Endothelial cell of umbilical vein (primary cell): ENCODE data around the gene CBLB. TPM values are rescaled to one million over a fixed set of nuclear protein-coding genes. Genes with fewer than 3 reads are reported as not detected.

ENCODE experiments used
- BruUV-seq: library from RNA; stranded (reverse); fragments of 400-500 nt; replicated peaks from 2 replicates; lab custom pipeline; 2021; lab: Mats Ljungman, UMichigan
- CTCF ChIA-PET: fragments of 300-600, 350-600 bp; sonication (Branson Sonifier 250); formaldehyde crosslinking; loops from one replicate; lab custom pipeline; 2021; ENCODE audit warnings: antibody characterized with exemption, inconsistent platforms; lab: Charles Lee
- POLR2A ChIA-PET: fragments of 300-600, 350-600 bp; sonication (Branson Sonifier 250); formaldehyde crosslinking; loops from one replicate; lab custom pipeline; 2021; ENCODE audit warnings: antibody characterized with exemption, inconsistent platforms; lab: Charles Lee
- DNase-seq: peaks from one replicate; pipeline ENCODE4 v3.0.0-alpha.2; 2011; ENCODE audit warnings: low read depth, low spot score
- FAIRE-seq: peaks from 2 replicates; lab custom pipeline; 2011; peaks lifted over from hg19 to GRCh38; lab: Jason Lieb, UNC
- H2AFZ ChIP-seq: 2 replicates; pipeline ENCODE4 v1.6.0; 2012; ENCODE audit warnings: low read depth, low read length, control low read depth, inconsistent platforms
- H3K27ac ChIP-seq: 2 replicates; pipeline ENCODE4 v1.5.1; 2011; ENCODE audit warnings: low read depth, mild to moderate bottlenecking, control low read depth, low read length, moderate library complexity; ENCODE audit not compliant: insufficient read depth
- H3K27me3 ChIP-seq, 2 experiments: 2 replicates each; pipeline versions ENCODE4 v1.6.0 to v1.6.1; 2011; ENCODE audit warnings: low read length in 2 of 2, mixed read lengths in 1 of 2; ENCODE audit not compliant: control insufficient read depth in 2 of 2, insufficient read depth in 2 of 2
- H3K36me3 ChIP-seq, 2 experiments: 2 replicates in 1 of 2; 3 replicates in 1 of 2; pipeline ENCODE4 v1.5.1; 2011; ENCODE audit warnings: low read length in 2 of 2, mild to moderate bottlenecking in 1 of 2, moderate library complexity in 1 of 2; ENCODE audit not compliant: control insufficient read depth in 2 of 2, insufficient read depth in 2 of 2; ENCODE audit errors: extremely low read depth in 1 of 2
- H3K4me1 ChIP-seq: 3 replicates; pipeline ENCODE4 v1.5.1; 2011; ENCODE audit warnings: mild to moderate bottlenecking, low read length; ENCODE audit not compliant: control insufficient read depth, insufficient read depth; ENCODE audit errors: extremely low read depth
- H3K4me2 ChIP-seq: 2 replicates; pipeline ENCODE4 v1.6.1; 2011; ENCODE audit warnings: low read length, control low read depth, mixed read lengths; ENCODE audit not compliant: insufficient read depth
- H3K4me3 ChIP-seq, 3 experiments: fragments of 200-600 bp in 1 of 3; sonication (generic), shearing (Covaris generic) in 1 of 3; replicated peaks in 1 of 3; 2 replicates each; pipeline ENCODE4 v1.5.1; 2011 to 2016; ENCODE audit warnings: control low read depth in 3 of 3, low read length in 3 of 3, mild to moderate bottlenecking in 2 of 3, inconsistent platforms in 1 of 3, low read depth in 1 of 3, moderate library complexity in 1 of 3; ENCODE audit not compliant: insufficient read depth in 1 of 3
- H3K79me2 ChIP-seq: 2 replicates; pipeline ENCODE4 v1.6.0; 2012; ENCODE audit warnings: low read length, inconsistent platforms; ENCODE audit not compliant: control insufficient read depth, insufficient read depth
- H3K9ac ChIP-seq: replicated peaks from 2 replicates; pipeline ENCODE3; 2011; ENCODE audit warnings: low read length, control low read depth; ENCODE audit not compliant: insufficient read depth; ENCODE audit errors: extremely low read depth
- H3K9me1 ChIP-seq: replicated peaks from 3 replicates; pipeline ENCODE4 v1.6.0; 2011; ENCODE audit warnings: mild to moderate bottlenecking, low read length; ENCODE audit not compliant: control insufficient read depth, insufficient read depth; ENCODE audit errors: extremely low read depth
- H3K9me3 ChIP-seq: replicated peaks from 2 replicates; pipeline ENCODE4 v1.5.1; 2012; ENCODE audit warnings: low read length, inconsistent platforms; ENCODE audit not compliant: control insufficient read depth, insufficient read depth
- H4K20me1 ChIP-seq: replicated peaks from 2 replicates; pipeline ENCODE3; 2011; ENCODE audit warnings: mild to moderate bottlenecking, low read length; ENCODE audit not compliant: control insufficient read depth, insufficient read depth; ENCODE audit errors: extremely low read depth
- EZH2 ChIP-seq: IDR thresholded peaks from 2 replicates; pipeline ENCODE4 v1.6.1; 2012; ENCODE audit warnings: borderline replicate concordance, low read depth, mild to moderate bottlenecking, moderate library complexity, low read length, inconsistent platforms; ENCODE audit not compliant: severe bottlenecking
- FOS ChIP-seq: IDR thresholded peaks from 2 replicates; pipeline ENCODE4 v1.6.1; 2011; ENCODE audit warnings: mild to moderate bottlenecking, low read length, moderate library complexity, borderline replicate concordance; ENCODE audit not compliant: insufficient read depth
- GATA2 ChIP-seq: IDR thresholded peaks from 2 replicates; pipeline ENCODE4 v1.7.0; 2011; ENCODE audit warnings: low read depth, mild to moderate bottlenecking, moderate library complexity, mixed read lengths, low read length; ENCODE audit not compliant: insufficient read length, insufficient read depth
- JUN ChIP-seq: IDR thresholded peaks from 2 replicates; pipeline ENCODE4 v1.6.1; 2011; ENCODE audit warnings: borderline replicate concordance, low read depth; ENCODE audit not compliant: insufficient read length, insufficient read depth
- MYC ChIP-seq: IDR thresholded peaks from one replicate; pipeline ENCODE4 v1.6.1; 2011; ENCODE audit warnings: mild to moderate bottlenecking, low read depth, low read length
- POLR2A ChIP-seq: IDR thresholded peaks from 2 replicates; pipeline ENCODE4 v1.6.1; 2012; ENCODE audit warnings: low read depth, mild to moderate bottlenecking, control low read depth, low read length
- POLR2AphosphoS5 ChIP-seq: IDR thresholded peaks from 2 replicates; pipeline ENCODE4 v1.6.1; 2012; ENCODE audit warnings: low read depth, mild to moderate bottlenecking, control low read depth, low read length, moderate library complexity; ENCODE audit not compliant: insufficient read depth
- dilution Hi-C: fragments of 300-500 bp; cut with MboI; formaldehyde crosslinking; loops from one replicate; pipeline ENCODE4 v1.15.0; 2019; ENCODE audit warnings: low sequenced_read_pairs; ENCODE audit not compliant: extremely low pct_ligation_motif_present
- intact Hi-C: fragments of 100-400 bp; cut with micrococcal nuclease; formaldehyde crosslinking; loops from one replicate; pipeline ENCODE4 v1.10.0; 2022
- polyA plus RNA-seq, 4 experiments: library from polyadenylated mRNA; depleted of rRNA in 3 of 4; stranded (reverse) in 3 of 4; unstranded in 1 of 4; fragments of >200 nt; gene quantifications; 2 replicates each; pipeline versions ENCODE4 v1.2.1 to v1.2.3, GENCODE V29; 2011 to 2012; ENCODE audit warnings: missing spikeins in 1 of 4
- total RNA-seq: library from RNA; stranded (reverse); gene quantifications from 2 replicates; pipeline ENCODE4 v1.2.3, GENCODE V29; 2021
- TF ChIP-seq, protein P1 (sequence below): IDR thresholded peaks from 2 replicates; pipeline ENCODE4 v1.6.1; 2011; ENCODE audit not compliant: insufficient read depth, insufficient read length
- TF ChIP-seq, protein P2 (sequence below), 2 donors: IDR thresholded peaks; 1 replicate in 1 of 2; 2 replicates in 1 of 2; pipeline ENCODE4 v1.5.1; 2011; ENCODE audit warnings: low read length in 2 of 2, mild to moderate bottlenecking in 2 of 2, moderate library complexity in 2 of 2, control low read depth in 1 of 2, inconsistent platforms in 1 of 2, low read depth in 1 of 2; ENCODE audit not compliant: insufficient read depth in 1 of 2; ENCODE audit errors: extremely low read depth in 1 of 2

Gene CBLB
- total and polyA plus RNA-seq, 2 donors (not counting 3 experiments of a cell fraction or from before 2014, with no cell fraction given) = 17.8 to 39.6 TPM

DNA sequence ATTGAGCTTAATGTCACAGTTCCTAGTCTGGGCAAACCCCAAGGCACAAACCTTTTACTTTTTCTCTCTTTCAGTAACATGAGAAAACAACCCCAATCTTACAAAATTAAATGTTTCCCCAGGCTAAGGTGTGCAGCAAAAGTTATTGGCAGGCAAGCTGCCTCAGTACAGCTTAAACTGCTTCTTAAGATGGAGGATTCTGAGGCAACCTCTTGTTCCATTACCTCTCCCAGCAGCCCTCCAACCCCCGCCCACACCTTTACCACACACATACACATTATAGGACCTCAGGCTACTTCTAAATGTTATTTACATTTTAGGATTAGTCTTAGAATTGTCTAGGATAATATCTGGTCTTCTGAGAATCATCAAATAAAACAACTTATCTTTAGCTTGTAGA, 22.3 kb upstream of the CBLB start:
- Histone ChIP-seq H3K4me2 (no peak overlapping the region), H3K27me3 (no peaks in the 10 kb centered on the region), H3K9me1 (no peaks in the 10 kb centered on the region), H3K27ac (no peak overlapping the region), H2AFZ (no peak overlapping the region), H3K4me3 (no peak overlapping the region), H3K9ac (no peak overlapping the region), H3K9me3 (no peaks in the 10 kb centered on the region), H4K20me1 (no peaks in the 10 kb centered on the region), H3K4me1 (no peaks in the 10 kb centered on the region), H3K79me2 (no peaks in the 10 kb centered on the region), H3K36me3 (no peaks in the 10 kb centered on the region)
- TF ChIP-seq JUN (no peak), POLR2A (no peak), EZH2 (no peak), POLR2AphosphoS5 (no peak), GATA2 (no peak), MYC (no peak), FOS (no peak)
- TF ChIP-seq, protein P1, sequence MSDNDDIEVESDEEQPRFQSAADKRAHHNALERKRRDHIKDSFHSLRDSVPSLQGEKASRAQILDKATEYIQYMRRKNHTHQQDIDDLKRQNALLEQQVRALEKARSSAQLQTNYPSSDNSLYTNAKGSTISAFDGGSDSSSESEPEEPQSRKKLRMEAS = no peak
- TF ChIP-seq, protein P2, sequence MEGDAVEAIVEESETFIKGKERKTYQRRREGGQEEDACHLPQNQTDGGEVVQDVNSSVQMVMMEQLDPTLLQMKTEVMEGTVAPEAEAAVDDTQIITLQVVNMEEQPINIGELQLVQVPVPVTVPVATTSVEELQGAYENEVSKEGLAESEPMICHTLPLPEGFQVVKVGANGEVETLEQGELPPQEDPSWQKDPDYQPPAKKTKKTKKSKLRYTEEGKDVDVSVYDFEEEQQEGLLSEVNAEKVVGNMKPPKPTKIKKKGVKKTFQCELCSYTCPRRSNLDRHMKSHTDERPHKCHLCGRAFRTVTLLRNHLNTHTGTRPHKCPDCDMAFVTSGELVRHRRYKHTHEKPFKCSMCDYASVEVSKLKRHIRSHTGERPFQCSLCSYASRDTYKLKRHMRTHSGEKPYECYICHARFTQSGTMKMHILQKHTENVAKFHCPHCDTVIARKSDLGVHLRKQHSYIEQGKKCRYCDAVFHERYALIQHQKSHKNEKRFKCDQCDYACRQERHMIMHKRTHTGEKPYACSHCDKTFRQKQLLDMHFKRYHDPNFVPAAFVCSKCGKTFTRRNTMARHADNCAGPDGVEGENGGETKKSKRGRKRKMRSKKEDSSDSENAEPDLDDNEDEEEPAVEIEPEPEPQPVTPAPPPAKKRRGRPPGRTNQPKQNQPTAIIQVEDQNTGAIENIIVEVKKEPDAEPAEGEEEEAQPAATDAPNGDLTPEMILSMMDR (IDR thresholded peaks at IDR 0.05; ENCODE audit: extremely low read depth in 1 of 2, insufficient read depth in 1 of 2, low read depth in 1 of 2, low read length in 2 of 2) = no peak
- intact Hi-C loops (no loop called here), dilution Hi-C loops (no loop called here)
- ChIA-PET CTCF (interaction anchor here (0.7 to 1.4 kb wide), 3 partner anchors 9 to 14 kb away, joined by 3 to 6 read pairs (median 3); no protein-coding TSS in a partner anchor), POLR2A (no interaction called here)
- BruUV-seq = no TSS peak
- no peak for DNase-seq
- no peak for FAIRE-seq
